Activated CD8-positive, alpha-beta memory T cell treated with anti-CD3 and anti-CD28 coated beads for 48 hours (primary cell): ENCODE data around the gene ZC3H12C.

Experiments used
- DNase-seq, 3 experiments: peaks; one replicate each; pipeline ENCODE4 v3.0.0-alpha.2; 2020; ENCODE audit warnings: low read depth in 2 of 3, low spot score in 2 of 3

The ZC3H12C gene

DNA sequence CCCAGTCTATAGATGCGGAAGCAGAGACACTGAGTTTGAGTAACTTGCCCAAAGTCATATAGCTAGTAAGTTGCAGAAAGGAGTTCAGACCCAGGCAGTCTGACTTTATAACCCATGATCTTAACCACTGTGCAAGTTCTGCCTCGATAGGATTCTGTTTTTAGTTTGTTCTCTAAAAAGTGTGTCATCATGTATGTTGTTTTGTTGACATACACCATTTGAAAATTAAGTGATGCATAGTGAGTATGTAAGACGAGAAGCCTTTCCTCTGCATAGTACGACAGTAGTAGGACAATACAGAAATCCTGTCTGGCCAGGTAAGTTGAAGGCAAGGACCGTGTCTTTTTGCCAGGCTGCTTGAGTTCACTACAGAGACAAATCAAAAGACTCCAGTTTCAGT lies 3.3 kb downstream of the ZC3H12C start:
- no peak for DNase-seq

- no peak for DNase-seq
Measured at GRCh38 chr11:110097459-110098012, 4.3 kb downstream of the ZC3H12C start.

DNA sequence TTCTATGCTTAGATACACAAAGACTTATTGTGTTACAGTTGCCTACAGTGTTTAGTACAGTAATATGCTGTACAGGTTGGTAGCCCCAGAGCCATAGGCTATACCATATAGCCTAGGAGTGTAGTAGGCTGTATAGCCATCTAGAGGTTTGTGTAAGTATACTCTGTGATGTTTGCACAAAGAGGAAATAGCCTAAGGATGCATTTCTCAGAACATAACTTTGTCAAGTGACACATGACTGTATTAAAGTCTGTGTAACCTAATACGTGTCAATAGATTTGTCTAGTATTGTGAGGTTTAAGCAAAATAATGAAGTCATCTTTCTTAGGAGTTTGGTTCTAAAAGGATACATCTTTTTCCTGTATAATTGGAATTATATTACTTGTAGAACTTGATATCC lies 5.5 kb downstream of the ZC3H12C start:
- no peak for DNase-seq

GRCh38 chr11:110100476-110101240 lies 7.5 kb downstream of the ZC3H12C start:
- no peak for DNase-seq

DNA sequence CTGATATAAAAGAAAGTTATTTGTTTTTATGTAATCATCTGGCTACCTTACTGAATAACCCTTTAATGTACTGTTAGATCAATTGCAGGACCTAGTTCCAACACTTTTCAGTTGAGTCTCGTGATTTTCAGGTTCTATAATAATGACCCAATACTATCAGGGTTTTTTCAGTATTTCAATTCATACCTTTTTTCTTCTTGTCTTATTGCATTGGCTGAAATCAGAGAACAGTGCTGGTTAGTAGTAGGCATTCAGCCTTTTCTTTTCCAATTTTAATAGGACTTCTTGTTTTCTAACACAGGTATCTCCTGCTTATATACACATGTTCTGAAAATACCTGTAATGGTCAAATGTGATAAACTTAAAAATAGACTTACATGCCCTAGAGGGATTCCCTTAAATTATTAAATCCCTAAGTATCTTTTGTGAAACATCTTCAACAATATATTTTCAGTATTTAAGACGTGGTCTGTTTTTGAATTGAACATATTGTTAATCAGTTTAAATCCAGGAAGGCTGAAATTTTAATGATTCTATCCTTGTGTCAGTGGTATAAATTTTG lies 13.6 kb downstream of the ZC3H12C start:
- no peak for DNase-seq

DNA sequence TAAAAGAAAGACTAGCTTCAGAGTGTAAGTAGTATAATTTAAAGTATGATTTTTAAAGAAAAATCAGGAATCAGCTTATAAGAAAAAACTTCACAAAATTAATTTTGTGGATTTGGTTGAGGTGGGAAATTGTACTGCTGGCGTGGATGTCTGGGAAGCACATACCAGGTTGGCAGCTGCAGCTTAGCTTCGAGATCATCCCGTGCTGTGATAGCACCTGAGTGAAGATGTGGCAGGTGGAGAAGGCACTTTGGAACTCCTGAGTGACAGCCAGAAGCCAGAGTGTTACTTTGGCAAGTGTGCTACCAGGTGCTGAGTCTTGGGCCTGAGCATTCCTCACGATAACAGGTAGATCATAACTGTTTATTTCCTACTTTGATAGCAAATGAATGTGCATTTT lies 17.7 kb downstream of the ZC3H12C start:
- DNase-seq = no peak

DNA sequence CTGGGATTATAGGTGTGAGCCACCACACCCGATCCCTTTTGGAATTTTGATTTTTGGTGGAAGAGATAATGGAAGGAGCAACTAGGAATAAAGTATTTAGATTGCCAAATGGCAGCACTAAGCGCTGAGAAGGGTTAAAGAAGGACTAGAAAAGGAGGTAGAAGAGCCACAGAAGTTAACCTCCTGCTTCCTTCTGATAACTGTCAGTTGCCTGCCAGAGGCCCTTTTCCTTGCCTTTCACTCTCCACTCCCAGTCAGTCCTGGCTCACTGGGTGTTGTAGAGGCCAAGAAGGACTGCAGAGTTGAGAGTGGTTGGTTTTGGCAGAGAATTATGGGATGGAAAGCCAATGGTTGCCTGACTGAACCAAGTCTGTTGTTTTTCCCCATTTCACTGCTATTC lies 19.3 kb downstream of the ZC3H12C start:
- DNase-seq = no peak

- no peak for DNase-seq
Measured at GRCh38 chr11:110113505-110113904, 20.3 kb downstream of the ZC3H12C start.

DNA sequence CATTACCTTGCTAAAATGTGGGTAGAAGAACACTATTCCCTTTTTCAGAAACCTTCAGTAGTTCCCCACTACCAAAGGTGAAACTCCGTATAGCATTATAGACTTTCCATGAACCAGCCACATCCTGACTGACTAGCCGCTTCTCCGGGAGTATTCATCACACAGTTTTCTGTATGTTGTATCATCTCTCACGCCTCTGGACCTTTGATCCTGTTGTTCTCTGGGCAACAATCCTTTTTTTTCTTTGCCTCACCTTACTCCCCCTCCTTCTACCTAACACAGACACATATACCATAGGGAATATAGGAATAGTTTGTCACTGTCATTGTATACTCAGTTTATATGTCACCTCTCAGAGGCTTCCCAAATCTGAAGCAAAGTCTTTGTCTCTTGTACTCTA lies 20.8 kb downstream of the ZC3H12C start:
- DNase-seq = no peak

DNA sequence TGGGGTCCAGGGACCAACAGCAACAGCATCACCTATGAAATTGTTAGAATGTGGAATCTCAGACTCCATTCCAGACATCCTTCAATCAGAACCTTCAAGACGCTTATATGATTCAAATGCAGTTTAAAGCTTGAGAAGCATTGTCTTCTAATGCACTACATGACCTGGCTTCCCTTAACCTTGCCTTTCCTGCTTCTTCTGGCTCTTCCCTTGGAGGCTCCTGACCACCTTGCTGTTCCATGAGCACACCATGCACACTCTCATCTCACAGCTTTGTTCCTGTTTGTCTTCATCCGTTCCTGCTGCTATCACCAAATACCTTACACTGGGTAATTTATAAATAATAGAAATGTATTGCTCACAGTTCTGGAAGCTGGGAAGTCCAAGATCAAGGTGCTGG lies 26.1 kb downstream of the ZC3H12C start:
- no peak for DNase-seq

- no peak for DNase-seq
Measured at GRCh38 chr11:110121204-110121603, 28.0 kb downstream of the ZC3H12C start.

GRCh38 chr11:110123003-110123402 lies 29.8 kb downstream of the ZC3H12C start:
- no peak for DNase-seq

DNA sequence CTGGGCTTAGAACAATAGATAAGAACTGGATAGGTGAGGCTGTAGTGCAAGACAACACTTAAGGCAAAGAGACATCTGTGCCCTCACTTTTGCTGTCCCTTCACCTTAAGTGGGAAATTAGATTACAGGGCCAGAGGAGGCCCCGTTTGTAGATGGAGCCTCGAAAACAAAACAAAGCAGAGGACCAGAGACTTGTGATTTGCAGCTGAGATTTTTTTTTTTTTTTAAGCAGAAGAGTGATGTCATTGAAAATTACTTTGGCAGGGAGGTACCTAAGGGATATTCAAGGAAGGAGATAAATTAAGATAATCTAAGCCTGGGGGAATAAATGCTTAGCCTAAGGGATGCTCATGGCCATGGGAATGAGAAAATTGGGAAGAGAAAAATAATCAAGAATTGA lies 31.4 kb downstream of the ZC3H12C start:
- no peak for DNase-seq

GRCh38 chr11:110125632-110126031 lies 32.4 kb downstream of the ZC3H12C start:
- DNase-seq = no peak

- DNase-seq = no peak
Measured at GRCh38 chr11:110126936-110127335, 33.7 kb downstream of the ZC3H12C start.

DNA sequence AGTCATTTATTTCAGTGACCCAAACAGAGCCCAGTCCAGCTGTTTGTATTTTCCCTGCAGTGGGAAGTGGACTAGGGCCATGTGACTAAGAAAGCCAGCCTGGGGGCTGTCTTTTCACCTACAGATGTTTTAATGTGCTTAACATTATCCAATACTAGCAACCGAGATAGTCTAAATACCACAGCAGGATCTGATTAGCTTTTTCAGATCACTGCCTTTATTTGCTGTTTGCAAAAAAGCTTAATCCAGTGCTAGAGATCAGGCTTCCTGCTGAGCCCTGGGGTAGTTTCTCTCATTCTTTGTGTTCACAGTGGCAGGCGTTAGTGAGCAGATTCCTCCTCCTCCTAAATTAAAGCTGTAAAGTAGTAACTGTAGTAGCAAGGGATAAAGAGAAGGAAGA lies 35.0 kb downstream of the ZC3H12C start:
- DNase-seq = no peak

DNA sequence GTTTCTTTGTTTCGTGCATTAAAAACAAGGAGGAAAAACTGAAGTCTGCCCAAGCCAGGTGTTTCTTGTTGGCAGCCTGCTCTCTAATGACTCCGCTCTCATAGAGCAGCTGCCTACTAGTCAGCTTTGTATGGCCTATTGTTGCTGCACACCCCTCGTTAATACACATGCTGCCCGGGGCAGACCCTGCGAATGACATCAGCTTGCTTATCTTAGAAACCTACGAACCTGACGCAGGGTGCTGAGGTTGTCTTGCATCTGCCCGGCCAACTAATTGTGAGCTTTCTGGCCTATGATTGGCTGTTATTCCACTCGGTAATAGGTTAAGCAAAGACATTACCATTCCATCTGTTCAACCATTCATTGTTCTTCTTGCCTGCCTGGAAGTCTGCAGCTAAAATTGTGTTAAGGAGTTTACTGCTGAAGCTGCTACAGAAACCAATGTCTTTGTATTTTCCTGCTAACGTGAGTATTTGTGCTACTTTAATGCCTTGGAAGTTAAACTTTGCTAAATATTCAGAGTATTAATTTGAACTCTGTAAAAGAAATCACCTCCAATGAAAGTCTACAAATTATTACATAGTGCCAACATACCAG lies 37.5 kb downstream of the ZC3H12C start:
- no peak for DNase-seq

- DNase-seq = no peak
Measured at GRCh38 chr11:110131386-110132123, 38.4 kb downstream of the ZC3H12C start.

DNA sequence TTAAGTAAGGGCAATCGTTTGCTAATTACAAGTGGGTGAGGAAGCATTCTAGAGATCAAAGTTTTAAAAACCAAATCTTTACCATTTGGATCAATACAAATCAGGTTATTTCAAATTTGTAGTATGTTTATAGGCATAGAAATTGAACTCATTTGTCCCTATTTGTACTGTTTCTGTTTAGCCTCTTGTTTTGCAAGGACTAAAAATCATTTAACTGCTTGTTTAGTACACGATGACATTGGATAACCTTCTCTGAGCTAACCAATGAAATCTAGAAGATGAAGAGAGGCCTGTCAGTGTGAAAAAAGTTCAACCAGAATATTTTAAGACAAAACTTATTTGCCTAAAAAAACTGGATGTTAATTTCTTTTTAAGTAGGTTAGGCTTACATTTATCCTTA lies 40.0 kb downstream of the ZC3H12C start:
- DNase-seq = no peak

- no peak for DNase-seq
Measured at GRCh38 chr11:110134110-110134509, 40.9 kb downstream of the ZC3H12C start.

- DNase-seq = no peak
Measured at GRCh38 chr11:110141812-110142211, 48.6 kb downstream of the ZC3H12C start.
